Measurements from ENCODE around the gene FAM187B.
"Not testable (repeated sequence)": the region's sequence is repeated elsewhere in the genome, so short reads cannot be mapped to it uniquely, and the experiment has no call there.

Gene FAM187B

DNA sequence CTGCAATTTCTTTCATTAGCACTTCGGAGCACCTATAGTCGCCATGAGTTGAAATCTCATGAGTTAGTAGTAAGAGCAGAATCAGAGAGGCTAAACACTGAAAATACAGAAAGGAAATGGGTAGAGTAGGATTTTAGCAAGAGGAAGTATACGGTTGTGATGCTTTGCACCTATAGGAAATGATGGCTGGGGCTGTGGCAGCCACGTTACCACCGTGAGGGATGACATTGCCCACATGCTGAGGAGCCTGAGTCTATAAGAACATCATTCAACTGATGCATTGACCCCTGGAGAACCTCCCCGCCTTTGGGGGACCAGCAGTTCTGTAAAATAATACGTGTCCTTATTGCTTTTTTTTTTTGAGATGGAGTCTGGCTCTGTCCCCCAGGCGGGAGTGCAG lies 20.4 kb downstream of the FAM187B start:
- Histone ChIP-seq H3K27ac (ENCODE audit: low read depth, low read length) (no peak overlapping the region), H2AFZ (ENCODE audit: low read length, unreplicated experiment) (no peak overlapping the region), H3K36me3 (ENCODE audit: insufficient read depth, low read length) (no peaks in the 10 kb centered on the region), H3K79me2 (ENCODE audit: control insufficient read depth, insufficient read depth, low read length, unreplicated experiment) (no peaks in the 10 kb centered on the region), H3K4me3 (ENCODE audit: low read depth, low read length) (no peak overlapping the region), H3K4me1 (ENCODE audit: control insufficient read depth, insufficient read depth, low read length, unreplicated experiment) (no peaks in the 10 kb centered on the region), H3K27me3 (ENCODE audit: insufficient read depth, low read length) (no peaks in the 10 kb centered on the region)

DNA sequence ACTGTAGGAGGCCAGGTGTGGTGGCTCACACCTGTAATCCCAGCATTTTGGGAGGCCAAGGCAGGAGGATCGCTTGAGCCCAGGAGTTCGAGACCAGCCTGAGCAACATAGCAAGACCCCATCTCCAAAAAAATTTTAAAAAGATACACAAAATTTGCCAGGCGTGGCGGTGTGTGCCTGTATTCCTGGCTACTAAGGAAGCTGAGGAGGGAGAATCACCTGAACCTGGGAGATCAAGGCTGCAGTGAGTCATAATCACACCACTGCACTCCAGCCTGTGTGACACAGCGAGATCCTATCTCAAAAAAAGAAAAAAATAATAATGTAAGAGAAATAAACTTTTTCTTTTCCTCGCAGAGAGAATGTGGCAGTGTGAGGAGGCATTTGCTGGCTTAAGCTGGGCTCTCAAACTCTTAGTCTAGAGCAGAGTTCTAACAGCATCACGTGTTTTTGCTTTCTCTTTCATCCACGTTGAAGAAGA lies 21.1 kb downstream of the FAM187B start:
- H2AFZ ChIP-seq (ENCODE audit: low read length, unreplicated experiment) = no peak overlapping the region
- H3K27me3 ChIP-seq (ENCODE audit: insufficient read depth, low read length) = no peaks in the 10 kb centered on the region
- H3K4me3 ChIP-seq (ENCODE audit: low read depth, low read length) = no peak overlapping the region
- no peak overlapping the region for H3K27ac ChIP-seq (ENCODE audit: low read depth, low read length)
- no peaks in the 10 kb centered on the region for H3K36me3 ChIP-seq (ENCODE audit: insufficient read depth, low read length)
- H3K4me1 ChIP-seq (ENCODE audit: control insufficient read depth, insufficient read depth, low read length, unreplicated experiment) = no peaks in the 10 kb centered on the region
- H3K79me2 ChIP-seq (ENCODE audit: control insufficient read depth, insufficient read depth, low read length, unreplicated experiment) = no peaks in the 10 kb centered on the region

DNA sequence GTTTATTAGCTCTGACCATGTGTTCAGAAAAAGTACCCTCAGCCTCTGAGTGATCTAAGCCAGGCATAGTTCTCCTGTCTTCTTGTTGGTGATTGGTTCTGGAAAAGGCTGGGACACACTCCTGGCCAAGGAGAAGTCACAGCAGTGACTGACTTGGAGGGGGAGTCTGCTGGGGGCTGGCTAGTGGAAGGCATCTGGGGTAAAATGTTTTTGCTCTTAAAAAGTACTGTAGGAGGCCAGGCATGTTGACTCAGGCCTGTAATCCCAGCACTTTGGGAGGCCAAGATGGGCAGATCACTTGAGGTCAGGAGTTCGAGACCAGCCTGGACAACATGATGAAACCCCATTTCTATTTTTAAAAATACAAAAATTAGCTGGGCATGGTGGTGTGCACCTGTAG lies 21.7 kb downstream of the FAM187B start:
- Histone ChIP-seq H2AFZ (ENCODE audit: low read length, unreplicated experiment) (no peak overlapping the region), H3K36me3 (ENCODE audit: insufficient read depth, low read length) (no peaks in the 10 kb centered on the region), H3K27me3 (ENCODE audit: insufficient read depth, low read length) (peaks cover under 1% of the 10 kb centered on the region; the same call in 1 of the 2 replicates), H3K27ac (ENCODE audit: low read depth, low read length) (no peak overlapping the region), H3K4me1 (ENCODE audit: control insufficient read depth, insufficient read depth, low read length, unreplicated experiment) (no peaks in the 10 kb centered on the region), H3K79me2 (ENCODE audit: control insufficient read depth, insufficient read depth, low read length, unreplicated experiment) (no peaks in the 10 kb centered on the region), H3K4me3 (ENCODE audit: low read depth, low read length) (no peak overlapping the region)

DNA sequence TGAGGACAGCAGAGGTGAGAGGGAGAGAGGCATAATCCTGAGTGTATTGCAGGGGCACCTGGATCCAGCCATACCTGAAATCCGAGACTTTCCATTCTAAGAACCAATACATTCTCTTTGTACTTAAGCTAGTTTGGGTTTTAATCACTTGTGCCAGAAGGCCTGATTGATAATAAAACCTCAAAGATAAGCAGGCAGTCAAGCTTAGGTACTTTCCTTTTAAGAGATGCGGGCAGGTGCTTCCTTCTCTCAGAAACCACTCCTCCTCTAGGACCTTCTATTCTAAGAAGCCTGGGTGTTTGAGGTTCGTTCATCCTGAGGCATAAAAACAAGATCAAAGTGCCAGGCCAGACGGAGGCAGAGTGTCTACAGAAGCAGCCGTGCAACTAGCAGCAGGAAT lies 22.2 kb downstream of the FAM187B start:
- no peak overlapping the region for H3K4me3 ChIP-seq (ENCODE audit: low read depth, low read length)
- no peaks in the 10 kb centered on the region for H3K4me1 ChIP-seq (ENCODE audit: control insufficient read depth, insufficient read depth, low read length, unreplicated experiment)
- H3K27me3 ChIP-seq (ENCODE audit: insufficient read depth, low read length) = peaks cover 5% of the 10 kb centered on the region
- no peaks in the 10 kb centered on the region for H3K36me3 ChIP-seq (ENCODE audit: insufficient read depth, low read length)
- no peak overlapping the region for H2AFZ ChIP-seq (ENCODE audit: low read length, unreplicated experiment)
- H3K27ac ChIP-seq (ENCODE audit: low read depth, low read length) = no peak overlapping the region
- H3K79me2 ChIP-seq (ENCODE audit: control insufficient read depth, insufficient read depth, low read length, unreplicated experiment) = no peaks in the 10 kb centered on the region

DNA sequence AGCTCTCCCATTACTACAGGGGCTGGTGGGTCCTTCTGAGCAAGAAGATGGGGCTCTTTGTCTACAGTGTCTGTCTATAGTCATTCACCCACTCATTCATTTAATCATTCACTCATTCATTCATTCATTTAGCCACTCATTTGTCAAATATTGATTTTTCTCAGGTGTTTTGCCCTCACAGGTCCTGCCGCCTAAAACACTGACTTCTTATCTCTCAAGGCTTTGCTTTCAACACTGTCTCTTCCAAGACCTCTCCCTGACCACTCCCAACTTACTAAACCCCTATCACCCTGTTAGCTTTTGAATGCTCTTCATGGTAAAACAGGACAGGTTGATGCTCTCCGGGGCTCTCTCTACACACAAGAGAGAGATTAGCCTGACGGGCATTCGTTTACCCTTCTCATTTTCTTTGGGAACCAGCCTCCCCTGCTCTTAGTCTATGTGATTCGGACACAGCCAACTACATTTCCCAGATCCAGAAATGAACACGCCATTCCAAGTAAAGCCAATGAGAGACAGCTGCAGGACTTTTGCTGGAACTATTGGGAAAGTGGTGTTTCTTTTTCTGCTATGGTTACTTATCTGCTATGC lies 22.7 kb downstream of the FAM187B start:
- H3K36me3 ChIP-seq (ENCODE audit: insufficient read depth, low read length) = no peaks in the 10 kb centered on the region
- H3K27me3 ChIP-seq (ENCODE audit: insufficient read depth, low read length) = peaks cover 10% of the 10 kb centered on the region
- no peaks in the 10 kb centered on the region for H3K4me1 ChIP-seq (ENCODE audit: control insufficient read depth, insufficient read depth, low read length, unreplicated experiment)
- H3K27ac ChIP-seq (ENCODE audit: low read depth, low read length) = no peak overlapping the region
- H3K4me3 ChIP-seq (ENCODE audit: low read depth, low read length) = no peak overlapping the region
- H3K79me2 ChIP-seq (ENCODE audit: control insufficient read depth, insufficient read depth, low read length, unreplicated experiment) = no peaks in the 10 kb centered on the region
- H2AFZ ChIP-seq (ENCODE audit: low read length, unreplicated experiment) = no peak overlapping the region

DNA sequence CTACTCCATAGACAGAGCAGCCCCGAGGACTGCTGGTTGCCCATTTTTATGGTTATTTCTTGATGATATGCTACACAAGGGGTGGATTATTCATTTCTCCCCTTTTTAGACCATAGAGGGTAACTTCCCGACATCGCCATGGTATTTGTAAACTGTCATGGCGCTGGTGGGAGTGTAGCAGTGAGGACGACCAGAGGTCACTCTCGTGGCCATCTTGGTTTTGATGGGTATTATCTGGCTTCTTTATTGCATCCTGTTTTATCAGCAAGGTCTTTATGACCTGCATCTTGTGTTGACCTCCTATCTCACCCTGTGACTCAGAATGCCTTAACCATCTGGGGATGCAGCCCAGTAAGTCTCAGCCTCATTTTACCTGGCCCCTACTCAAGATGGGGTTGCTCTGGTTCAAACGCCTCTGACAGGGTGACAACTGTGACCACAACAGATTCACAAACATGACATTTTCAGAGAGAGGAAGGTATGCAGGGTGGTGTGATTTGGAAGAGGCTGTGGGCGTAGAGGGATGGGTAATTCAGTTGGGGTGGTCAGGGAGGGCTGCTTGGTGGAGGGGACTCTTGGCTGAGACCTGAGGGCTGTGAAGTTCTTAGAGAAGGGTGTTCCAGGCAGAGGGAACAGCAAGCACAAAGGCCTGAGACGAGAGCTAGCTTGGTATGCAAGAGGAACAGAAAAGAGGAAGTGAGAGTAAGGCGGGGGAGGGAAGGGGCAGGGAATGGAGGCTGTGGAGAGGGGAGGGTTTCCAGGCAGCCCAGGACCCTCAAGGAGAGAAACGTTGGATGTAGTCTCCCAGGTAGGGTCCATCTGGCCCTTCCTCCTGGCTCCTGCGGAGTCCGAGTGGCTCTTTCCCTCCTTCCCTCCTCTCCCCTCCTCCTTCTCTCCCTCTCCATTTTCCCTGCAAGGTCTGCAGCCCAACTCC lies 23.5 kb downstream of the FAM187B start:
- Histone ChIP-seq H3K79me2 (ENCODE audit: control insufficient read depth, insufficient read depth, low read length, unreplicated experiment) (no peaks in the 10 kb centered on the region), H2AFZ (ENCODE audit: low read length, unreplicated experiment) (no peak overlapping the region), H3K27me3 (ENCODE audit: insufficient read depth, low read length) (peaks cover 16% of the 10 kb centered on the region), H3K27ac (ENCODE audit: low read depth, low read length) (no peak overlapping the region), H3K36me3 (ENCODE audit: insufficient read depth, low read length) (no peaks in the 10 kb centered on the region), H3K4me1 (ENCODE audit: control insufficient read depth, insufficient read depth, low read length, unreplicated experiment) (no peaks in the 10 kb centered on the region), H3K4me3 (ENCODE audit: low read depth, low read length) (no peak overlapping the region)

DNA sequence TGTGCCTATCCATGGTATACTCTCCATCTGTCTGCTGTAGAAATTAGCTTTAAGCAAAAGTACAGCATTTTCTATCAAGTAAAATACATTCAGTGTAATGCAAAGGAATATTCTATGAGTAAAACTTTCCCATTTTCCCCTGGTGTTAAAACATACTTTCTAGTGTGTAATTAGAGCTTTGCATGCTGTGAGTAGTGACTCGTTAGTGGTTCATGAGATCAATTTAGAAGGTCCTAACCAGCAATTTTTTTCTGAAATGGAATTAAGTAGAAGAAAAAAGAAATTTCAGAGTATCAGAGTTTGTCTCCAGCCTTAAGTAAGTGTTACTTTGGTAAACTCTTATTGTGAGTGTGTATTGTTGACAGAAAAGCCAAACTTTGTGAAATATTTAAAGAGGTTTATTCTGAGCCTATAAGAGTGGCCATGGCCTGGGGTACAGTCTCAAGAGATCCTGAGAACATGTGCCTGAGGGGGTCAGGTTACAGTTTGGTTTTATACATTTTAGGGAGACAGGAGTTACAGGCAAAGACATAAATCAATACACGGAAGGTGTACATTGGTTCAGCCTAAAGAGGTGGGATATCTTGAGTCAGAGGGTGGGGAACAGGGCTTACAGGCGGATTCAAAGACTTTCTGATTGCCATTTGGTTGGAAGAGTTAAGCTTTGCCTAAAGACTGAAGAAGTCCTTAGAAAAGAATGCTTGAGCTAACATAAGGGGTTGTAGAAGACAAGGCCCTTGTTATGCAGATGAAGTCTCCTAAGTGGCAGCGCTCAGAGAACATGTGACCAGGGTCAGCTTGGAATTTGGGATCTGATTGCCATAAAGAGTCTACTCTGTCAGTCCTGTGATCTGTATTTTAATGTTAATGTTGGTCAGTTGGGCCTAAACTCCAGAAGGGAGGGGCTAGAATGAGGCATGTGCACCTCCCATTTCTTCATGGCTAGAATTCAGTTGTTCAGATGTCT lies 25.5 kb downstream of the FAM187B start:
- H3K79me2 ChIP-seq (ENCODE audit: control insufficient read depth, insufficient read depth, low read length, unreplicated experiment) = no peaks in the 10 kb centered on the region
- H3K4me1 ChIP-seq (ENCODE audit: control insufficient read depth, insufficient read depth, low read length, unreplicated experiment) = no peaks in the 10 kb centered on the region
- peaks cover 27% of the 10 kb centered on the region for H3K27me3 ChIP-seq (ENCODE audit: insufficient read depth, low read length)
- no peak overlapping the region for H3K27ac ChIP-seq (ENCODE audit: low read depth, low read length)
- no peak overlapping the region for H3K4me3 ChIP-seq (ENCODE audit: low read depth, low read length)
- no peaks in the 10 kb centered on the region for H3K36me3 ChIP-seq (ENCODE audit: insufficient read depth, low read length)
- H2AFZ ChIP-seq (ENCODE audit: low read length, unreplicated experiment) = no peak overlapping the region

DNA sequence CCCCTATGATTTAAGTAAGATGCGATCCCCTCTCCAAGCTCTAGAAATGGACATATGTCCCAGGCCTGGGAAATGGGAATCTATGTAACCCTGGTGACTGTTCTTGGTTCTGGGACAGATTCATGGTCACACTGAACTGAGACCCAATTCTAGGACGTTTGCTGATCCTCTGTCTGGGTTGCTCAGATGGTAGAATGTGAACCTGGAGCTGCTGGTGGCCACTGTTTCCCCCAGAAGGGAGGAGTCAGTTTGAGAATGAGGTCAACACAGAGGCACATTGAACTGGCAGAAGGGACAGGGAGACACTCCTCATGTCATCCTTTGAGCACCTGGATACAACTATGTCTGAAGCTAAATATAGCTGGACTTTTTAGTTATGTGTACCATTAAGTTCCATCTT lies 29.1 kb downstream of the FAM187B start:
- Histone ChIP-seq H3K79me2 (ENCODE audit: control insufficient read depth, insufficient read depth, low read length, unreplicated experiment) (no peaks in the 10 kb centered on the region), H2AFZ (ENCODE audit: low read length, unreplicated experiment) (no peak overlapping the region), H3K4me1 (ENCODE audit: control insufficient read depth, insufficient read depth, low read length, unreplicated experiment) (no peaks in the 10 kb centered on the region), H3K4me3 (ENCODE audit: low read depth, low read length) (no peak overlapping the region), H3K36me3 (ENCODE audit: insufficient read depth, low read length) (no peaks in the 10 kb centered on the region), H3K27ac (ENCODE audit: low read depth, low read length) (no peak overlapping the region), H3K27me3 (ENCODE audit: insufficient read depth, low read length) (peaks cover 46% of the 10 kb centered on the region)

DNA sequence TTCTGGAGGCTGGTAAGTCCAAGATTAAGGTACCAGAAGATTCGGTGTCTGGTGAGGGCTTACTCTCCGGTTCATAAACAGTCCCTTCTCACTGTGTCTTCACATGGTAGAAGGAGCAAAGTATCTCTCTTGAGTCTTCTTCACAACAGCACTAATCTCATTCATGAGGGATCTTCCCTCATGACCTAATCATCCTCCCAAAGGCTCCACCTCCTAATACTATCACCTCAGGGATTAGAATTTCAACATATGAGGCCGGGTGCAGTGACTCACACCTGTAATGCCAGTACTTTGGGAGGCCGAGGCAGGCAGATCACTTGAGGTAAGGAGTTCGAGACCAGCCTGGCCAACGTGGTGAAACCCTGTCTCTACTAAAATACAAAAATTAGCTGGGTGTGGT lies 31.7 kb downstream of the FAM187B start:
- not testable (repeated sequence) for H3K36me3 ChIP-seq (ENCODE audit: insufficient read depth, low read length); H3K79me2 ChIP-seq (ENCODE audit: control insufficient read depth, insufficient read depth, low read length, unreplicated experiment); H3K27ac ChIP-seq (ENCODE audit: low read depth, low read length); H3K4me3 ChIP-seq (ENCODE audit: low read depth, low read length); H3K4me1 ChIP-seq (ENCODE audit: control insufficient read depth, insufficient read depth, low read length, unreplicated experiment); H2AFZ ChIP-seq (ENCODE audit: low read length, unreplicated experiment)
- peaks cover 61% of the 10 kb centered on the region for H3K27me3 ChIP-seq (ENCODE audit: insufficient read depth, low read length)

DNA sequence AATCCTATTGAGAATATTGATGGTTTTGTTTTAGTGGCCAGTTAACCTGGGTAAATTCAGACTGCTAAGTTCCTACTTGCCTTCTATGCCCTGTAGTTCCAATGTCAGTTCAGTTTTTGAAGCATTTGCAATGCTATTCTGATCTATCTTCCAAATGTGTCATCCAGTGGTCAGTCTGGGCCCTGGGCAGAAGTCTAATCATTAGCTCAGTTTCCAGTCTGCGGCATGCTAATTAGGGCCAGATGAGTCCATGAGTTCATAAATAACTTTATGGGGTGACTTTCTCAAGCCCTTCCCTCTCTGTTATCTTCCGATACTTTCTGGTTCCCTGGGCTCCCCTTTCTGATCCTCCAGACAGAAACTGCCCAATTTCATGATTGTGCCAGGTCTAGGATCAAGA lies 32.7 kb downstream of the FAM187B start:
- H3K36me3 ChIP-seq (ENCODE audit: insufficient read depth, low read length) = no peaks in the 10 kb centered on the region
- no peak overlapping the region for H2AFZ ChIP-seq (ENCODE audit: low read length, unreplicated experiment)
- no peak overlapping the region for H3K27ac ChIP-seq (ENCODE audit: low read depth, low read length)
- H3K4me3 ChIP-seq (ENCODE audit: low read depth, low read length) = no peak overlapping the region
- peaks cover 54% of the 10 kb centered on the region for H3K27me3 ChIP-seq (ENCODE audit: insufficient read depth, low read length)
- H3K4me1 ChIP-seq (ENCODE audit: control insufficient read depth, insufficient read depth, low read length, unreplicated experiment) = no peaks in the 10 kb centered on the region
- no peaks in the 10 kb centered on the region for H3K79me2 ChIP-seq (ENCODE audit: control insufficient read depth, insufficient read depth, low read length, unreplicated experiment)

Data from ACC112 (cell line).